ENCODE measurements around the gene FXR2.

GRCh38 chr17:7562208-7562605 lies 52.5 kb downstream of the FXR2 start:
- TF ChIP-seq, protein P1, sequence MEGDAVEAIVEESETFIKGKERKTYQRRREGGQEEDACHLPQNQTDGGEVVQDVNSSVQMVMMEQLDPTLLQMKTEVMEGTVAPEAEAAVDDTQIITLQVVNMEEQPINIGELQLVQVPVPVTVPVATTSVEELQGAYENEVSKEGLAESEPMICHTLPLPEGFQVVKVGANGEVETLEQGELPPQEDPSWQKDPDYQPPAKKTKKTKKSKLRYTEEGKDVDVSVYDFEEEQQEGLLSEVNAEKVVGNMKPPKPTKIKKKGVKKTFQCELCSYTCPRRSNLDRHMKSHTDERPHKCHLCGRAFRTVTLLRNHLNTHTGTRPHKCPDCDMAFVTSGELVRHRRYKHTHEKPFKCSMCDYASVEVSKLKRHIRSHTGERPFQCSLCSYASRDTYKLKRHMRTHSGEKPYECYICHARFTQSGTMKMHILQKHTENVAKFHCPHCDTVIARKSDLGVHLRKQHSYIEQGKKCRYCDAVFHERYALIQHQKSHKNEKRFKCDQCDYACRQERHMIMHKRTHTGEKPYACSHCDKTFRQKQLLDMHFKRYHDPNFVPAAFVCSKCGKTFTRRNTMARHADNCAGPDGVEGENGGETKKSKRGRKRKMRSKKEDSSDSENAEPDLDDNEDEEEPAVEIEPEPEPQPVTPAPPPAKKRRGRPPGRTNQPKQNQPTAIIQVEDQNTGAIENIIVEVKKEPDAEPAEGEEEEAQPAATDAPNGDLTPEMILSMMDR (conservative IDR thresholded peaks at IDR 0.05 in 1 of 2, IDR thresholded peaks at IDR 0.05 in 1 of 2; ENCODE audit: extremely low read depth in 1 of 2, insufficient read depth in 1 of 2, low read depth in 1 of 2, low read length in 2 of 2): no peak
- no peak for TF ChIP-seq EZH2 (IDR thresholded peaks at IDR 0.05; ENCODE audit: borderline replicate concordance, low read length)

Data from mammary epithelial cell (primary cell).